ENCODE results near the gene AP2A2.

- no peak for TF ChIP-seq GATA3 (IDR thresholded peaks at IDR 0.05; ENCODE audit: low read depth, low read length)
- TF ChIP-seq GATA2 (IDR thresholded peaks at IDR 0.05; ENCODE audit: low read depth, low read length), result no peak
Measured at GRCh38 chr11:937841-938261, 12.2 kb downstream of the AP2A2 start.

Measured in SH-SY5Y (cell line).